Adrenal gland (tissue), 5 donors: ENCODE measurements around the gene LRP1B.

Experiments used
- CTCF ChIP-seq, 6 experiments: fragments of 450-650 bp in 4 of 6; fragments of 200-600 bp in 2 of 6; sonication (generic) in 1 of 6; IDR thresholded peaks; 1 replicate in 5 of 6; 2 replicates in 1 of 6; pipeline versions ENCODE4 v1.5.1 to v1.8.0; 2016 to 2021; ENCODE audit warnings: antibody characterized with exemption in 6 of 6, mild to moderate bottlenecking in 2 of 6, moderate library complexity in 1 of 6
- POLR2A ChIP-seq, 2 donors: fragments of 450-650 bp; IDR thresholded peaks; one replicate each; pipeline ENCODE4 v1.6.1; 2017; ENCODE audit warnings: antibody characterized with exemption in 2 of 2, mild to moderate bottlenecking in 2 of 2, moderate library complexity in 1 of 2
- donor health status: DM: no; HTN: no; CAD: no.

GRCh38 chr2:141767051-141767450 is 363.8 kb downstream of the LRP1B start:
- TF ChIP-seq CTCF (IDR thresholded peaks at IDR 0.05) = no peak
- TF ChIP-seq POLR2A (IDR thresholded peaks at IDR 0.05) = no peak
